Peyer's patch (tissue), 4 donors: ENCODE results near the gene TMEM232. TPM values are rescaled to one million over a fixed set of nuclear protein-coding genes. Genes with fewer than 3 reads are reported as not detected.
"Not testable (repeated sequence)": the region's sequence is repeated elsewhere in the genome, so short reads cannot be mapped to it uniquely, and the experiment has no call there.

Experiments used
- DNase-seq, 3 donors: peaks; one replicate each; pipeline ENCODE4 v3.0.0-alpha.2; 2017 to 2019
- H3K27ac ChIP-seq, 4 donors: fragments of 200-600 bp; sonication (generic); one replicate each; pipeline ENCODE4 v1.5.1; 2016 to 2019
- H3K27me3 ChIP-seq, 2 donors: fragments of 200-600 bp; sonication (generic); one replicate each; pipeline ENCODE4 v1.5.1; 2019
- H3K36me3 ChIP-seq, 3 donors: fragments of 200-600 bp; sonication (generic); one replicate each; pipeline ENCODE4 v1.5.1; 2016 to 2019
- H3K4me1 ChIP-seq, 4 donors: fragments of 200-600 bp; sonication (generic); one replicate each; pipeline ENCODE4 v1.5.1; 2016 to 2019
- H3K4me3 ChIP-seq, 4 donors: fragments of 200-600 bp; sonication (generic); 1 replicate in 3 of 4; 2 replicates in 1 of 4; pipeline ENCODE4 v1.5.1; 2016 to 2019; ENCODE audit warnings: mild to moderate bottlenecking in 1 of 4
- H3K9me3 ChIP-seq, 4 donors: fragments of 200-600 bp; sonication (generic); one replicate each; pipeline ENCODE4 v1.5.1; 2016 to 2019; ENCODE audit warnings: mild to moderate bottlenecking in 1 of 4
- POLR2A ChIP-seq, 2 donors: fragments of 450-650 bp; IDR thresholded peaks; one replicate each; pipeline ENCODE4 v1.5.1; 2017; ENCODE audit warnings: antibody characterized with exemption in 2 of 2, mild to moderate bottlenecking in 2 of 2, moderate library complexity in 2 of 2
- total RNA-seq, 4 donors: library from RNA; depleted of rRNA; stranded (reverse); fragments of >200 nt; gene quantifications; one replicate each; pipeline ENCODE4 v1.1.0, GENCODE V29; 2016
- TF ChIP-seq, protein P1 (sequence below), 6 experiments: fragments of 450-650 bp in 4 of 6; fragments of 200-600 bp in 2 of 6; sonication (generic) in 1 of 6; IDR thresholded peaks; one replicate each; pipeline ENCODE4 v1.5.1; 2017 to 2019; ENCODE audit warnings: antibody characterized with exemption in 6 of 6, mild to moderate bottlenecking in 3 of 6, moderate library complexity in 1 of 6

Gene TMEM232
- total RNA-seq, 4 donors from 2014 or later, result 1.1 to 5.5 (median 3.3) TPM

- H3K36me3 ChIP-seq, result no peaks in the 10 kb centered on the region
- H3K9me3 ChIP-seq, result no peaks in the 10 kb centered on the region
- H3K27ac ChIP-seq, result no peak overlapping the region
- H3K4me1 ChIP-seq, result no peaks in the 10 kb centered on the region
- DNase-seq, result no peak
- no peak overlapping the region for H3K4me3 ChIP-seq
- H3K27me3 ChIP-seq, result no peaks in the 10 kb centered on the region
- TF ChIP-seq, protein P1, sequence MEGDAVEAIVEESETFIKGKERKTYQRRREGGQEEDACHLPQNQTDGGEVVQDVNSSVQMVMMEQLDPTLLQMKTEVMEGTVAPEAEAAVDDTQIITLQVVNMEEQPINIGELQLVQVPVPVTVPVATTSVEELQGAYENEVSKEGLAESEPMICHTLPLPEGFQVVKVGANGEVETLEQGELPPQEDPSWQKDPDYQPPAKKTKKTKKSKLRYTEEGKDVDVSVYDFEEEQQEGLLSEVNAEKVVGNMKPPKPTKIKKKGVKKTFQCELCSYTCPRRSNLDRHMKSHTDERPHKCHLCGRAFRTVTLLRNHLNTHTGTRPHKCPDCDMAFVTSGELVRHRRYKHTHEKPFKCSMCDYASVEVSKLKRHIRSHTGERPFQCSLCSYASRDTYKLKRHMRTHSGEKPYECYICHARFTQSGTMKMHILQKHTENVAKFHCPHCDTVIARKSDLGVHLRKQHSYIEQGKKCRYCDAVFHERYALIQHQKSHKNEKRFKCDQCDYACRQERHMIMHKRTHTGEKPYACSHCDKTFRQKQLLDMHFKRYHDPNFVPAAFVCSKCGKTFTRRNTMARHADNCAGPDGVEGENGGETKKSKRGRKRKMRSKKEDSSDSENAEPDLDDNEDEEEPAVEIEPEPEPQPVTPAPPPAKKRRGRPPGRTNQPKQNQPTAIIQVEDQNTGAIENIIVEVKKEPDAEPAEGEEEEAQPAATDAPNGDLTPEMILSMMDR (IDR thresholded peaks at IDR 0.05), result no peak
- TF ChIP-seq POLR2A (IDR thresholded peaks at IDR 0.05), result no peak
Observed at GRCh38 chr5:110681109-110681508, 45.4 kb downstream of the TMEM232 start.

DNA sequence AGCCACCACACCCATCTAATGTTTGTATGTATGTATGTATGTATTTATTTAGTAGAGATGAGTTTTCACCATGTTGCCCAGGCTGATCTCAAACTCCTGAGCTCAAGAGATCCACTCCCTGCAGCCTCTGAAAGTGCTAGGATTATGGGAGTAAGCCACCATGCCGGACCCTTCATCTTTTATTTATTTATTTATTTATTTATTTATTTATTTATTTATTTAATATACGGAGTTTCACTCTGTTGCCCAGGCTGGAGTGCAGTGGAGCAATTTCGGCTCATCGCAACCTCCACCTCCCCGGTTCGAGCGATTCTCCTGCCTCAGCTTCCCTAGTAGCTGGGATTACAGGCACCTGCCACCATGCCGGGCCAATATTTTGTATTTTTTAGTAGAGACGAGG is 49.9 kb downstream of the TMEM232 start:
- DNase-seq, H3K27me3 ChIP-seq, H3K4me1 ChIP-seq, H3K36me3 ChIP-seq, H3K4me3 ChIP-seq, H3K27ac ChIP-seq, H3K9me3 ChIP-seq: not testable (repeated sequence)

GRCh38 chr5:110665184-110665726 is 61.2 kb downstream of the TMEM232 start:
- no peak overlapping the region for H3K4me3 ChIP-seq
- no peak overlapping the region for H3K27ac ChIP-seq
- TF ChIP-seq POLR2A (IDR thresholded peaks at IDR 0.05), result no peak
- TF ChIP-seq, protein P1 (IDR thresholded peaks at IDR 0.05), result no peak
- DNase-seq, result no peak
- H3K9me3 ChIP-seq, result no peaks in the 10 kb centered on the region
- no peaks in the 10 kb centered on the region for H3K36me3 ChIP-seq
- no peaks in the 10 kb centered on the region for H3K27me3 ChIP-seq
- no peaks in the 10 kb centered on the region for H3K4me1 ChIP-seq

GRCh38 chr5:110663525-110663924 is 62.9 kb downstream of the TMEM232 start:
- Histone ChIP-seq H3K27ac (no peak overlapping the region), H3K4me3 (no peak overlapping the region), H3K27me3 (no peaks in the 10 kb centered on the region), H3K9me3 (no peaks in the 10 kb centered on the region), H3K4me1 (no peaks in the 10 kb centered on the region), H3K36me3 (no peaks in the 10 kb centered on the region)
- TF ChIP-seq POLR2A (IDR thresholded peaks at IDR 0.05), result no peak
- TF ChIP-seq, protein P1 (IDR thresholded peaks at IDR 0.05), result no peak
- DNase-seq, result no peak

DNA sequence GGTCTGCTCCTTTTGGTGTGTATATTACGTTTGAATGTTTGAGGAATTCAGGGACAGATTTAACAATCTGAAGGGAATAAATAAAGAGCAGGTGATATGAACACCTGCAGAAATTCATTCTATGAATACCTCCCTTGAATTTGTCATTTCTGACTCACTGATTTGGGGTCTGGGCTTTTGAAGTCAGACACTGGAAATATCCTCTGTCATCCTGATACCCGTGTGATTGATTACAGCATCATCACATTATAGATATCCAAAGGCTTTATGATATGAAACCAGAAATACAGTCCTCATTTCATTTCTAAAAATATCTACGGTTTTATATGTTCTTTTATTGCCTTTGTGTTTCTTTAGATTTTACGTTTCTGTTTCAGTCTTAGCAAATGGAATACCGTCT is 68.5 kb downstream of the TMEM232 start:
- no peaks in the 10 kb centered on the region for H3K27me3 ChIP-seq
- H3K27ac ChIP-seq, result no peak overlapping the region
- TF ChIP-seq, protein P1 (IDR thresholded peaks at IDR 0.05), result no peak
- TF ChIP-seq POLR2A (IDR thresholded peaks at IDR 0.05), result no peak
- no peaks in the 10 kb centered on the region for H3K4me1 ChIP-seq
- no peaks in the 10 kb centered on the region for H3K9me3 ChIP-seq
- no peak for DNase-seq
- no peak overlapping the region for H3K4me3 ChIP-seq
- no peaks in the 10 kb centered on the region for H3K36me3 ChIP-seq

DNA sequence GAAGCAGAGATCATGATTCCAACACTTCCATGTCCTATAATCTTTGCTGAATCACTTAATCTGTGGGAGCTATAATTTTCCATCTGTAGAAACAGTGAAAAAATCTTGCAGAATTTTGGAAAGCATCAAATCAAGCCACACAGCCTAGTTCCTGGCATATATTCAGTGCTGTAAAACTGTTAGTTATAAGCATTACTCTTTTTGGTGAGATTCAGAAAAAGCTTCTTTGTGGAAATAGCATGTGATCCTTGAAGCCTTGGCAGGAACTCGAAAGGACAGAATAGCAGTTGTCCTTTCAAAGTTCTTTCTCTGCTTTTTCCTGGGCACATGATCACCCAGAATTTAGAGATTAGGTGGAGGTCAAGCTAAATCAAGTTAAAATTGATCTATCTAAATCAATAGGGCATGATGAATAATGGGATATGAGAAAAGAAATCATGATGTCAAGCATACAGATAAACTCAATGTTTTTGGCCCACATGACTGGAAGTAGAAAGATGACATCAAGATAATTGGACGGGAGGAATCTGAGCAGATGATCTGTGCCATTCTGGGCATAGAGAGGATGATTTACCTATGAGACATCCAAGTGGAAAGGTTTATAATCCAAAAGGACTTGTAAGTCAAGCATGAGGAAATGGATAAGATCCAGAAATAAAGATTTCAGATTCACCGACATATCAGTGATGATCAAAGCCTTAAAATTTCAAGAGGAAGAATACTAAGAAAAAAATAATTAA is 73.1 kb downstream of the TMEM232 start:
- Histone ChIP-seq H3K27me3 (no peaks in the 10 kb centered on the region), H3K9me3 (no peaks in the 10 kb centered on the region), H3K4me3 (no peak overlapping the region), H3K36me3 (no peaks in the 10 kb centered on the region), H3K4me1 (no peaks in the 10 kb centered on the region), H3K27ac (no peak overlapping the region)
- no peak for DNase-seq
- TF ChIP-seq POLR2A (IDR thresholded peaks at IDR 0.05), result no peak
- TF ChIP-seq, protein P1 (IDR thresholded peaks at IDR 0.05), result no peak
